HG02623 (cell line): ENCODE data around the gene DNAH8.
"Not testable (repeated sequence)": the region's sequence is repeated elsewhere in the genome, so short reads cannot be mapped to it uniquely, and the experiment has no call there.

ENCODE experiments used
- ATAC-seq: cut with Tn5 transposase; IDR thresholded peaks from one replicate; pipeline ENCODE4 v1.9.1; 2021; ENCODE audit warnings: moderate library complexity; ENCODE audit not compliant: unreplicated experiment

Gene DNAH8

GRCh38 chr6:38715016-38715689 lies at the start of gene DNAH8:
TSS of gene DNAH8 (plus strand) at chr6:38715311. CDS start at chr6:38722810, 7,499 bp downstream.
- ATAC-seq = no peak

GRCh38 chr6:38671885-38672467 lies 43.1 kb upstream of the DNAH8 start:
- peak; percentile 93 for ATAC-seq

- ATAC-seq = no peak
Observed at GRCh38 chr6:38673397-38674165, 41.5 kb upstream of the DNAH8 start.

GRCh38 chr6:38676236-38676973 lies 38.7 kb upstream of the DNAH8 start:
- no peak for ATAC-seq

- no peak for ATAC-seq
Observed at GRCh38 chr6:38676974-38677544, 38.1 kb upstream of the DNAH8 start.

- ATAC-seq = no peak
Observed at GRCh38 chr6:38678178-38678760, 36.8 kb upstream of the DNAH8 start.

GRCh38 chr6:38679668-38680067 lies 35.4 kb upstream of the DNAH8 start:
- ATAC-seq = no peak

GRCh38 chr6:38681850-38682249 lies 33.3 kb upstream of the DNAH8 start:
- no peak for ATAC-seq

GRCh38 chr6:38684237-38684636 lies 30.9 kb upstream of the DNAH8 start:
- no peak for ATAC-seq

GRCh38 chr6:38684904-38685303 lies 30.2 kb upstream of the DNAH8 start:
- no peak for ATAC-seq

- no peak for ATAC-seq
Observed at GRCh38 chr6:38686270-38687042, 28.7 kb upstream of the DNAH8 start.

- ATAC-seq = no peak
Observed at GRCh38 chr6:38687043-38687353, 28.1 kb upstream of the DNAH8 start.

- ATAC-seq = no peak
Observed at GRCh38 chr6:38687549-38687948, 27.6 kb upstream of the DNAH8 start.

GRCh38 chr6:38688579-38689087 lies 26.5 kb upstream of the DNAH8 start:
- no peak for ATAC-seq

GRCh38 chr6:38695227-38695900 lies 19.7 kb upstream of the DNAH8 start:
- ATAC-seq = no peak

GRCh38 chr6:38695933-38696332 lies 19.2 kb upstream of the DNAH8 start:
- no peak for ATAC-seq

- no peak for ATAC-seq
Observed at GRCh38 chr6:38696345-38696744, 18.8 kb upstream of the DNAH8 start.

- ATAC-seq = no peak
Observed at GRCh38 chr6:38697846-38698245, 17.3 kb upstream of the DNAH8 start.

GRCh38 chr6:38699702-38700101 lies 15.4 kb upstream of the DNAH8 start:
- not testable (repeated sequence) for ATAC-seq
